WTC11 (cell line): ENCODE results near the gene PDSS1. TPM values are rescaled to one million over a fixed set of nuclear protein-coding genes. Genes with fewer than 3 reads are reported as not detected.

ENCODE experiments used
- ATAC-seq: fragments of 200-7000 bp; cut with Tn5 transposase; 2 replicates; pipeline ENCODE4 v1.10.0; 2021; ENCODE audit warnings: mild to moderate bottlenecking, moderate library complexity
- CTCF ChIA-PET: fragments of 300-600 bp; sonication (Branson Sonifier 250); formaldehyde crosslinking; loops from one replicate; lab custom pipeline; 2021; ENCODE audit warnings: antibody characterized with exemption; lab: Charles Lee
- POLR2A ChIA-PET: fragments of 350-600 bp; sonication (Branson Sonifier 250); formaldehyde crosslinking; loops from one replicate; lab custom pipeline; 2021; ENCODE audit warnings: antibody characterized with exemption; lab: Charles Lee
- DNase-seq: peaks from one replicate; pipeline ENCODE4 v3.0.0; 2021; ENCODE audit warnings: low spot score
- H3K27ac Mint-ChIP-seq: 2 replicates; pipeline ENCODE4 v1.8.0; 2021; ENCODE audit warnings: mixed read lengths
- H3K27me3 Mint-ChIP-seq: 2 replicates; pipeline ENCODE4 v1.8.0; 2021; ENCODE audit warnings: low read depth, mild to moderate bottlenecking, moderate library complexity, mixed read lengths
- H3K36me3 Mint-ChIP-seq: 2 replicates; pipeline ENCODE4 v1.8.0; 2021; ENCODE audit warnings: mixed read lengths
- H3K4me1 Mint-ChIP-seq: 2 replicates; pipeline ENCODE4 v1.8.0; 2022; ENCODE audit warnings: mixed read lengths
- H3K4me3 Mint-ChIP-seq: 2 replicates; pipeline ENCODE4 v1.8.0; 2021; ENCODE audit warnings: mild to moderate bottlenecking, moderate library complexity, mixed read lengths
- H3K9me3 Mint-ChIP-seq: 2 replicates; pipeline ENCODE4 v1.8.0; 2021; ENCODE audit warnings: mixed read lengths
- NR3C1 ChIP-seq: sonication (generic); formaldehyde crosslinking; conservative IDR thresholded peaks from 2 replicates; pipeline ENCODE4 v1.8.1; 2023; ENCODE audit warnings: low read depth, mild to moderate bottlenecking, missing genetic modification reagents
- SMAD3 ChIP-seq: sonication (generic); formaldehyde crosslinking; IDR thresholded peaks from 2 replicates; pipeline ENCODE4 v1.8.0; 2022; ENCODE audit warnings: missing genetic modification reagents, mild to moderate bottlenecking, borderline replicate concordance
- SMAD4 ChIP-seq: sonication (generic); formaldehyde crosslinking; IDR thresholded peaks from 2 replicates; pipeline ENCODE4 v1.8.0; 2022; ENCODE audit warnings: mild to moderate bottlenecking, missing genetic modification reagents
- TCF7 ChIP-seq: sonication (generic); formaldehyde crosslinking; IDR thresholded peaks from 2 replicates; pipeline ENCODE4 v1.8.0; 2022; ENCODE audit warnings: mild to moderate bottlenecking, low read depth, missing genetic modification reagents, moderate library complexity
- TP53 ChIP-seq: sonication (generic); formaldehyde crosslinking; IDR thresholded peaks from 2 replicates; pipeline ENCODE4 v1.8.1; 2023; ENCODE audit warnings: mild to moderate bottlenecking, missing genetic modification reagents
- ZNF263 ChIP-seq: sonication (generic); formaldehyde crosslinking; IDR thresholded peaks from 2 replicates; pipeline ENCODE4 v1.8.1; 2022; ENCODE audit warnings: low read depth, mild to moderate bottlenecking, moderate library complexity, missing genetic modification reagents
- total RNA-seq: library from RNA; stranded (reverse); gene quantifications from 3 replicates; pipeline ENCODE4 v1.2.3, GENCODE V29; 2021
- TF ChIP-seq, protein P1 (sequence below): sonication (generic); formaldehyde crosslinking; IDR thresholded peaks from 2 replicates; pipeline ENCODE4 v1.8.1; 2023; ENCODE audit warnings: mild to moderate bottlenecking, moderate library complexity, missing genetic modification reagents
- TF ChIP-seq, protein P2 (sequence below): fragments of 200-600 bp; IDR thresholded peaks from 2 replicates; pipeline ENCODE4 v1.8.0; 2022; ENCODE audit warnings: antibody characterized with exemption
- TF ChIP-seq, protein P3 (sequence below): sonication (generic); formaldehyde crosslinking; IDR thresholded peaks from 2 replicates; pipeline ENCODE4 v1.8.0; 2022; ENCODE audit warnings: missing genetic modification reagents
- TF ChIP-seq, protein P4 (sequence below): sonication (generic); formaldehyde crosslinking; conservative IDR thresholded peaks from 2 replicates; pipeline ENCODE4 v1.8.1; 2023; ENCODE audit warnings: mild to moderate bottlenecking, low read depth, missing genetic modification reagents, moderate library complexity

The PDSS1 gene
- total RNA-seq, 1 experiment from 2014 or later, result 13.6 TPM

DNA sequence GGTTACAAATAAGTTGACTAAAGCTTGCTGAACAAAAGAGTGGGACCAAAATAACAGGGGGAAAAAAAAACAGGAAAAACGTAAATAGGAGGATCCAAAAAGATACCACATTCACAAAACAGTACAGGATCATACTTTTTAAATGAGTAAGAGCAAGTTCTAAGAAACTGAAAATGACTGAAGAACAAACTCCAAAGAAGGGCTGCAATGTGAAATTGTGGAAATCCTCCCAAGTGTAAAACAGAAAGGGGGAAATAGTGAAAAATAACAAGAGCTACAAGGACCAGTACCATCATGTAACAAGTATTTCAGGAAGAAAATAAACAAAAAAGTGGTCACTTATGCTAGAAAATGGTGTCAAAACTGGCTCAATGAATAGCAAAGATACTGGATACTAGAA lies 46.3 kb downstream of the PDSS1 start (continued):
- TF ChIP-seq, protein P1, sequence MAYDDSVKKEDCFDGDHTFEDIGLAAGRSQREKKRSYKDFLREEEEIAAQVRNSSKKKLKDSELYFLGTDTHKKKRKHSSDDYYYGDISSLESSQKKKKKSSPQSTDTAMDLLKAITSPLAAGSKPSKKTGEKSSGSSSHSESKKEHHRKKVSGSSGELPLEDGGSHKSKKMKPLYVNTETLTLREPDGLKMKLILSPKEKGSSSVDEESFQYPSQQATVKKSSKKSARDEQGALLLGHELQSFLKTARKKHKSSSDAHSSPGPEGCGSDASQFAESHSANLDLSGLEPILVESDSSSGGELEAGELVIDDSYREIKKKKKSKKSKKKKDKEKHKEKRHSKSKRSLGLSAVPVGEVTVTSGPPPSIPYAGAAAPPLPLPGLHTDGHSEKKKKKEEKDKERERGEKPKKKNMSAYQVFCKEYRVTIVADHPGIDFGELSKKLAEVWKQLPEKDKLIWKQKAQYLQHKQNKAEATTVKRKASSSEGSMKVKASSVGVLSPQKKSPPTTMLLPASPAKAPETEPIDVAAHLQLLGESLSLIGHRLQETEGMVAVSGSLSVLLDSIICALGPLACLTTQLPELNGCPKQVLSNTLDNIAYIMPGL (CRISPR knock-in tag), result no peak
- TF ChIP-seq NR3C1, result no peak
- no peak for TF ChIP-seq ZNF263 (CRISPR knock-in tag)
- TF ChIP-seq TP53 (CRISPR knock-in tag), result no peak
- TF ChIP-seq SMAD4 (CRISPR knock-in tag), result no peak
- no peak for TF ChIP-seq SMAD3 (CRISPR knock-in tag)

DNA sequence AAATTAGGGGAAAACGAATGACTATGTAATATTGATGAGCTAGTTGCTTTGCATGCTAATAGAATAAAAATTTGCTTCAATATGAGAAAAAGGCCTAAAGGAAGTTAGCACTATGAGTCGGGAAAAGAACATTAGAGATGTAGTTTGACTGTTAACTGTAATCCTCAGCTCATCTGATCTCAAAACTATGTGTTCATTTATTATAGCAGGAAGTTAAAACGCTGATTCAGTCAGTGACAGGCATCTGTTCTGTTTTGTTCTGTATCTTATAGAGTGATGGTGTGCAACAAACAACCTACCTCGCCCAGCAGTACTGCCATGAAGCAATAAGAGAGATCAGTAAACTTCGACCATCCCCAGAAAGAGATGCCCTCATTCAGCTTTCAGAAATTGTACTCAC lies 48.6 kb downstream of the PDSS1 start:
- CTCF ChIA-PET, result interaction anchor here (0.9 kb wide), 1 partner anchor 20 kb away, joined by 3 read pairs; no protein-coding TSS in a partner anchor
- H3K36me3 Mint-ChIP-seq, result peaks cover 49% of the 10 kb centered on the region

More for the DNA sequence above, 48.6 kb downstream of the PDSS1 start:
- Mint-ChIP-seq H3K4me3 (no peak overlapping the region), H3K27me3 (no peaks in the 10 kb centered on the region), H3K4me1 (peaks cover 12% of the 10 kb centered on the region), H3K9me3 (no peaks in the 10 kb centered on the region), H3K27ac (no peak overlapping the region)
- ATAC-seq (no peak), DNase-seq (no peak)
- POLR2A ChIA-PET, result no interaction called here
- TF ChIP-seq TCF7 (CRISPR knock-in tag), result no peak
- TF ChIP-seq, protein P2, sequence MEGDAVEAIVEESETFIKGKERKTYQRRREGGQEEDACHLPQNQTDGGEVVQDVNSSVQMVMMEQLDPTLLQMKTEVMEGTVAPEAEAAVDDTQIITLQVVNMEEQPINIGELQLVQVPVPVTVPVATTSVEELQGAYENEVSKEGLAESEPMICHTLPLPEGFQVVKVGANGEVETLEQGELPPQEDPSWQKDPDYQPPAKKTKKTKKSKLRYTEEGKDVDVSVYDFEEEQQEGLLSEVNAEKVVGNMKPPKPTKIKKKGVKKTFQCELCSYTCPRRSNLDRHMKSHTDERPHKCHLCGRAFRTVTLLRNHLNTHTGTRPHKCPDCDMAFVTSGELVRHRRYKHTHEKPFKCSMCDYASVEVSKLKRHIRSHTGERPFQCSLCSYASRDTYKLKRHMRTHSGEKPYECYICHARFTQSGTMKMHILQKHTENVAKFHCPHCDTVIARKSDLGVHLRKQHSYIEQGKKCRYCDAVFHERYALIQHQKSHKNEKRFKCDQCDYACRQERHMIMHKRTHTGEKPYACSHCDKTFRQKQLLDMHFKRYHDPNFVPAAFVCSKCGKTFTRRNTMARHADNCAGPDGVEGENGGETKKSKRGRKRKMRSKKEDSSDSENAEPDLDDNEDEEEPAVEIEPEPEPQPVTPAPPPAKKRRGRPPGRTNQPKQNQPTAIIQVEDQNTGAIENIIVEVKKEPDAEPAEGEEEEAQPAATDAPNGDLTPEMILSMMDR, result no peak
- TF ChIP-seq, protein P3, sequence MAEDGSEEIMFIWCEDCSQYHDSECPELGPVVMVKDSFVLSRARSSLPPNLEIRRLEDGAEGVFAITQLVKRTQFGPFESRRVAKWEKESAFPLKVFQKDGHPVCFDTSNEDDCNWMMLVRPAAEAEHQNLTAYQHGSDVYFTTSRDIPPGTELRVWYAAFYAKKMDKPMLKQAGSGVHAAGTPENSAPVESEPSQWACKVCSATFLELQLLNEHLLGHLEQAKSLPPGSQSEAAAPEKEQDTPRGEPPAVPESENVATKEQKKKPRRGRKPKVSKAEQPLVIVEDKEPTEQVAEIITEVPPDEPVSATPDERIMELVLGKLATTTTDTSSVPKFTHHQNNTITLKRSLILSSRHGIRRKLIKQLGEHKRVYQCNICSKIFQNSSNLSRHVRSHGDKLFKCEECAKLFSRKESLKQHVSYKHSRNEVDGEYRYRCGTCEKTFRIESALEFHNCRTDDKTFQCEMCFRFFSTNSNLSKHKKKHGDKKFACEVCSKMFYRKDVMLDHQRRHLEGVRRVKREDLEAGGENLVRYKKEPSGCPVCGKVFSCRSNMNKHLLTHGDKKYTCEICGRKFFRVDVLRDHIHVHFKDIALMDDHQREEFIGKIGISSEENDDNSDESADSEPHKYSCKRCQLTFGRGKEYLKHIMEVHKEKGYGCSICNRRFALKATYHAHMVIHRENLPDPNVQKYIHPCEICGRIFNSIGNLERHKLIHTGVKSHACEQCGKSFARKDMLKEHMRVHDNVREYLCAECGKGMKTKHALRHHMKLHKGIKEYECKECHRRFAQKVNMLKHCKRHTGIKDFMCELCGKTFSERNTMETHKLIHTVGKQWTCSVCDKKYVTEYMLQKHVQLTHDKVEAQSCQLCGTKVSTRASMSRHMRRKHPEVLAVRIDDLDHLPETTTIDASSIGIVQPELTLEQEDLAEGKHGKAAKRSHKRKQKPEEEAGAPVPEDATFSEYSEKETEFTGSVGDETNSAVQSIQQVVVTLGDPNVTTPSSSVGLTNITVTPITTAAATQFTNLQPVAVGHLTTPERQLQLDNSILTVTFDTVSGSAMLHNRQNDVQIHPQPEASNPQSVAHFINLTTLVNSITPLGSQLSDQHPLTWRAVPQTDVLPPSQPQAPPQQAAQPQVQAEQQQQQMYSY (CRISPR knock-in tag), result no peak
- TF ChIP-seq, protein P4, sequence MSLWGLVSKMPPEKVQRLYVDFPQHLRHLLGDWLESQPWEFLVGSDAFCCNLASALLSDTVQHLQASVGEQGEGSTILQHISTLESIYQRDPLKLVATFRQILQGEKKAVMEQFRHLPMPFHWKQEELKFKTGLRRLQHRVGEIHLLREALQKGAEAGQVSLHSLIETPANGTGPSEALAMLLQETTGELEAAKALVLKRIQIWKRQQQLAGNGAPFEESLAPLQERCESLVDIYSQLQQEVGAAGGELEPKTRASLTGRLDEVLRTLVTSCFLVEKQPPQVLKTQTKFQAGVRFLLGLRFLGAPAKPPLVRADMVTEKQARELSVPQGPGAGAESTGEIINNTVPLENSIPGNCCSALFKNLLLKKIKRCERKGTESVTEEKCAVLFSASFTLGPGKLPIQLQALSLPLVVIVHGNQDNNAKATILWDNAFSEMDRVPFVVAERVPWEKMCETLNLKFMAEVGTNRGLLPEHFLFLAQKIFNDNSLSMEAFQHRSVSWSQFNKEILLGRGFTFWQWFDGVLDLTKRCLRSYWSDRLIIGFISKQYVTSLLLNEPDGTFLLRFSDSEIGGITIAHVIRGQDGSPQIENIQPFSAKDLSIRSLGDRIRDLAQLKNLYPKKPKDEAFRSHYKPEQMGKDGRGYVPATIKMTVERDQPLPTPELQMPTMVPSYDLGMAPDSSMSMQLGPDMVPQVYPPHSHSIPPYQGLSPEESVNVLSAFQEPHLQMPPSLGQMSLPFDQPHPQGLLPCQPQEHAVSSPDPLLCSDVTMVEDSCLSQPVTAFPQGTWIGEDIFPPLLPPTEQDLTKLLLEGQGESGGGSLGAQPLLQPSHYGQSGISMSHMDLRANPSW (CRISPR knock-in tag), result no peak
